G401.6 (cell line): ENCODE results near the gene EPO.
"Not testable (repeated sequence)": the region's sequence is repeated elsewhere in the genome, so short reads cannot be mapped to it uniquely, and the experiment has no call there.

ENCODE experiments used
- FAIRE-seq: peaks from 2 replicates; lab custom pipeline; 2012; peaks lifted over from hg19 to GRCh38; lab: Jason Lieb, UNC

Gene EPO

DNA sequence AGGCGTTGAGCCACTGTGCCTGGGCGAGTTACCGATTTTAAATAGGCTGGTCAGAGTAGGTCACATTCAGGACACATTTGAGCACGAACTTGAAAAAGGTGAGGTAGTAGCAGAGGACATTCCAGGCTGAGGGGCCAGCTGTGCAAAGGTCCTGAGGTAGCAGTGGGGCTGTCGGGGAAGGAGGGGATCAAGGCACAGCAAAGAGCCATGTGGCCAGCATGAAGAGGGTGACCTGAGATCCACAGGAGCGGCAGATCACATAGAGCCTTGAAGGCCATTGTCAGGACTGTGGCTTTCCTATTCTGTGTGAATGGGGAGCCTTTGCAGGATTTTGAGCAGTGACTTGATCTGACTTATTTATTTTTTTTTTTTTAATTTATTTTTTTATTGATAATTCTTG, 19.7 kb downstream of the EPO start:
- no peak for FAIRE-seq

DNA sequence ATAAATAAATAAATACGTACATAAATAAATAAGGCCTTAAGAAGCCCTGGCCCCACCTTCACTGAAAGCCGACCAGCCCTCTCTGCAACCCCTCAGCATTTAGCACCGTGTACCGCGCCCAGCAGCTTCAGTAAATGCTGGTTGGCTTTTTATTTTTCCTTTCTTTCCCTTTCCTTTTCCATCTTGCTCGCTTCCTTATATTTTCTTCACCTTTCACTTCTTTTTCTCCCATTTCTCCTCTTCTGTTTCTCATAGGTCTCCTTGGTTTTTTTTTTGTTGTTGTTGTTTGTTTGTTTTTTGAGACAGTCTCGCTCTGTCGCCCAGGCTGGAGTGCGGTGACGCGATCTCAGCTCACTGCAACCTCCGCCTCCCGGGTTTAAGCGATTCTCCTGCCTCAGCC, 24.3 kb downstream of the EPO start:
- no peak for FAIRE-seq

DNA sequence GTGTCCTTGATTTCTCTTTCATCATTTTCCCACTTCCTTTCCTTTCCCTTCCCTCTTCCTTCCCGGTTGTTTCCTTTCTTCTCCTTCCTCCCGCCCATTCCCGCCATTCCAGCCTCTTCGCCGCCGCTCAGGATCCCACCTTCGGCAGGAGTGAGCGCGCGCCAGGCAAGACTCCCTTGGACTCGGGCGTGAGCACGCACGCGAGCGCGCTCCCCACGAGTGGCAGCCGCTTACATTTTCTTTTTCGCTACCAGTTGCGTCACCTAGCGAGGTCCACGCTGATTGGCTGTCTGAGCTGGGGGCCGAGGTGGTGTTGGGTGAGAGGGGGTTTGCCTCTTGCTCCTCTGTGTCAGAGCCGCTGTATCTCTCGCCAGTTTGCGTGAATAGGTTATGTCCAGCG, 24.9 kb downstream of the EPO start:
- no peak for FAIRE-seq

- FAIRE-seq: no peak
Observed at GRCh38 chr7:100752994-100753393, 32.7 kb downstream of the EPO start.

- no peak for FAIRE-seq
Observed at GRCh38 chr7:100753750-100754149, 33.5 kb downstream of the EPO start.

DNA sequence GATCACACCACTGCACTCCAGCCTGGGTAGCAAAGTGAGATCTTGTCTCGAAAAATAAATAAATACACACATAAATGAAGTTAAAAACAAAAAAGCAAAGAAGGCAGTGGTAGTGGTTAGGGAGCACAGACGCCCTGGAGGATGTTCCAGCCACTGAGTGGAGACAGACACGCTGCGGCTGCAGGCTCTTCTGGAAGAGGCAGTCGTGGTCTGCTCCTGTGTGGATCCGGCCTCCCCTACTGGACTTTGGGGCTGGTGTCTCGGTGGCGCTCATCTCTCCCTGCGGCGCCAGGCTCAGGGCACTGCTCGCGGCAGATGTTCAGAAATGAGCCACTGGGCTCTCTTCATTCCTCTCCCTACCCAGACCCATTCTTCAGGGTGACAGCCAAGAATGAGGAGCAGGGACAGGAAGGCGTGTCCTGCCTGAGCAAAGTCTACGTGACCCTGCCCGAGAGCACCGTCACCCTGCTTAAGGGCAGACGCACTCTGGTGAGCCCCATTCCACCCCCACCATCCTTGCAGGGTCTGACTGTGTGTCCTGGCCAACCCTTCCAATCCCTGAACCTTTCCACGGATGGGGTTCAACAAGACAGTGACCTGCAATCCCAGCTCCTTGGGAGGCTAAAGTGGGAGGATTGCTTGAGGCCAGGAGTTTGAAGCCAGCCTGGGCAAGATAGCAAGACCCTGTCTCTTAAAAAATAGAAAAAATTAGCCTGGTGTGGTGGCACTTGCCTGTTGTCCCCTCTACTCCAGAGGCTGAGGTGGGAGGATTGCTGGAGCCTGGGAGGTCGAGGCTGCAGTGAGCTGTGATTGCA, 39.3 kb downstream of the EPO start:
- FAIRE-seq: no peak

- FAIRE-seq: not testable (repeated sequence)
Observed at GRCh38 chr7:100762841-100763240, 42.6 kb downstream of the EPO start.

DNA sequence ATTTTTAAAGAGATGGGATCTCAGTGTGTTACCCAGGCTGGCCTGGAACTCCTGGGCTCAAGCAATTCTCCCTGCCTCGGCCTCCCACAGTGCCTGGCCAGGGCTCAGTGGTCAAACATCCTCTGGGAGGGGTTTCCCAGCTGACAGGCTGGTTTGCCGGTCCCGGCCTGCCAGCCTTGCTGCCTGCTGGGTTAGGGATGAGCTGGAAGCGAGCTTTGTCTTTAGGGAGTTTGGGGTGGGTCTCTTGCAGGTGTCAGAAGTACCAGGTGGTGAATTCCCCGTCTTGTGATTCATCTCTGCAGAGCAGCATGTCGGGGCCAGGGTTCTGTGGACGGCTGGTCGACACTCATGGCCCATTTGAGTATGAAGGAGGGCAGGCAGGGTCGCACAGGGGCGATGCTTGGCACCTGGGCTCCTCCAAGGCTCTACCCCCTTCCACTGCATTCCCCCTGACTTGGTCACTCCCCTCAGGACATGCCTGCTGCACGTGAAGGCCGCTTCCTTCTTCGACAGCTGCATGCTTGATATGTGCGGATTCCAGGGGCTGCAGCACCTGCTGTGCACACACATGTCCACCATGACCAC, 43.4 kb downstream of the EPO start:
- FAIRE-seq: no peak

- FAIRE-seq: no peak
Observed at GRCh38 chr7:100764841-100765240, 44.6 kb downstream of the EPO start.

DNA sequence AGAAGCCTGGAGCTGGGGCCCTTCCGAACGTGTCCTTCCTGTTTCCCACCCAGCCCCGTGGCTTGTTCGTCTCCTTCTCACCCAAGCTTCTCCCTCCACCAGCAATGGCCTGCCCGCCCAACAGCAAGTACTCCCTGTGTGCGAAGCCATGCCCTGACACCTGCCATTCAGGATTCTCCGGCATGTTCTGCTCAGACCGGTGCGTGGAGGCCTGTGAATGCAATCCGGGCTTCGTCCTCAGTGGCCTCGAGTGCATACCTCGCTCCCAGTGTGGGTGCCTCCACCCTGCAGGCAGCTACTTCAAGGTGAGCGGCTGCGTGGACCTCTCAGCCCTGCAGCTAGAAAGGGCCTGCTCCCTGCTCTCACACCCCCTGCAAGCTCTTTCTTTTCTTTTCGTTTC, 45.0 kb downstream of the EPO start:
- FAIRE-seq: no peak

GRCh38 chr7:100768784-100769183, 48.5 kb downstream of the EPO start:
- FAIRE-seq: no peak
